ENCODE results near the gene VRK2.
"Not testable (repeated sequence)": the region's sequence is repeated elsewhere in the genome, so short reads cannot be mapped to it uniquely, and the experiment has no call there.

The VRK2 gene

GRCh38 chr2:58099096-58099769, 52.6 kb downstream of the VRK2 start:
- peaks cover 0 to 4% (median 0%) of the 10 kb centered on the region in 5 donors for H3K9me3 ChIP-seq (ENCODE audit: control insufficient read depth in 5 of 5, low read length in 5 of 5)
- H3K36me3 ChIP-seq (ENCODE audit: control insufficient read depth in 5 of 5, insufficient read depth in 5 of 5, low read length in 5 of 5): peaks cover 0 to 9% (median 0%) of the 10 kb centered on the region in 5 donors
- no peak overlapping the region for H3K27ac ChIP-seq (ENCODE audit: low read depth, low read length)
- H3K9ac ChIP-seq (ENCODE audit: low read length in 5 of 5): no peak overlapping the region
- no peaks in the 10 kb centered on the region for H3K27me3 ChIP-seq (ENCODE audit: control insufficient read depth in 5 of 5, insufficient read depth in 4 of 5, low read length in 5 of 5)
- H3K4me1 ChIP-seq (ENCODE audit: control insufficient read depth in 5 of 5, insufficient read depth in 5 of 5, low read length in 5 of 5): no peaks in the 10 kb centered on the region
- H3K4me3 ChIP-seq (ENCODE audit: low read depth in 1 of 5, low read length in 5 of 5): no peak overlapping the region

GRCh38 chr2:58101500-58101899, 54.9 kb downstream of the VRK2 start:
- Histone ChIP-seq H3K4me1 (ENCODE audit: control insufficient read depth in 5 of 5, insufficient read depth in 5 of 5, low read length in 5 of 5) (no peaks in the 10 kb centered on the region), H3K27ac (ENCODE audit: low read depth, low read length) (no peak overlapping the region), H3K9ac (ENCODE audit: low read length in 5 of 5) (no peak overlapping the region), H3K27me3 (ENCODE audit: control insufficient read depth in 5 of 5, insufficient read depth in 4 of 5, low read length in 5 of 5) (no peaks in the 10 kb centered on the region), H3K9me3 (ENCODE audit: control insufficient read depth in 5 of 5, low read length in 5 of 5) (no peaks in the 10 kb centered on the region), H3K4me3 (ENCODE audit: low read depth in 1 of 5, low read length in 5 of 5) (no peak overlapping the region), H3K36me3 (ENCODE audit: control insufficient read depth in 5 of 5, insufficient read depth in 5 of 5, low read length in 5 of 5) (peaks cover 0 to 3% (median 0%) of the 10 kb centered on the region in 5 donors)

- H3K27ac ChIP-seq (ENCODE audit: low read depth, low read length): no peak overlapping the region
- H3K9ac ChIP-seq (ENCODE audit: low read length in 5 of 5): no peak overlapping the region
These were observed 60.3 kb downstream of the VRK2 start for GRCh38 chr2:58106896-58107295.

GRCh38 chr2:58107803-58108710, 61.5 kb downstream of the VRK2 start:
- Histone ChIP-seq H3K27ac (ENCODE audit: low read depth, low read length) (no peak overlapping the region), H3K9ac (ENCODE audit: low read length in 5 of 5) (no peak overlapping the region), H3K36me3 (ENCODE audit: control insufficient read depth in 5 of 5, insufficient read depth in 5 of 5, low read length in 5 of 5) (no peaks in the 10 kb centered on the region), H3K4me1 (ENCODE audit: control insufficient read depth in 5 of 5, insufficient read depth in 5 of 5, low read length in 5 of 5) (no peaks in the 10 kb centered on the region), H3K4me3 (ENCODE audit: low read depth in 1 of 5, low read length in 5 of 5) (no peak overlapping the region), H3K27me3 (ENCODE audit: control insufficient read depth in 5 of 5, insufficient read depth in 4 of 5, low read length in 5 of 5) (no peaks in the 10 kb centered on the region), H3K9me3 (ENCODE audit: control insufficient read depth in 5 of 5, low read length in 5 of 5) (no peaks in the 10 kb centered on the region)

More at GRCh38 chr2:58106896-58107295, 60.3 kb downstream of the VRK2 start:
- no peaks in the 10 kb centered on the region for H3K4me1 ChIP-seq (ENCODE audit: control insufficient read depth in 5 of 5, insufficient read depth in 5 of 5, low read length in 5 of 5)
- H3K4me3 ChIP-seq (ENCODE audit: low read depth in 1 of 5, low read length in 5 of 5): no peak overlapping the region
- no peaks in the 10 kb centered on the region for H3K36me3 ChIP-seq (ENCODE audit: control insufficient read depth in 5 of 5, insufficient read depth in 5 of 5, low read length in 5 of 5)
- H3K9me3 ChIP-seq (ENCODE audit: control insufficient read depth in 5 of 5, low read length in 5 of 5): no peaks in the 10 kb centered on the region
- H3K27me3 ChIP-seq (ENCODE audit: control insufficient read depth in 5 of 5, insufficient read depth in 4 of 5, low read length in 5 of 5): no peaks in the 10 kb centered on the region

GRCh38 chr2:58109481-58109880, 62.9 kb downstream of the VRK2 start:
- Histone ChIP-seq H3K27ac (ENCODE audit: low read depth, low read length) (no peak overlapping the region), H3K4me3 (ENCODE audit: low read depth in 1 of 5, low read length in 5 of 5) (no peak overlapping the region), H3K4me1 (ENCODE audit: control insufficient read depth in 5 of 5, insufficient read depth in 5 of 5, low read length in 5 of 5) (no peaks in the 10 kb centered on the region), H3K27me3 (ENCODE audit: control insufficient read depth in 5 of 5, insufficient read depth in 4 of 5, low read length in 5 of 5) (no peaks in the 10 kb centered on the region), H3K9ac (ENCODE audit: low read length in 5 of 5) (no peak overlapping the region), H3K36me3 (ENCODE audit: control insufficient read depth in 5 of 5, insufficient read depth in 5 of 5, low read length in 5 of 5) (no peaks in the 10 kb centered on the region), H3K9me3 (ENCODE audit: control insufficient read depth in 5 of 5, low read length in 5 of 5) (no peaks in the 10 kb centered on the region)

GRCh38 chr2:58110765-58111164, 64.2 kb downstream of the VRK2 start:
- no peaks in the 10 kb centered on the region for H3K36me3 ChIP-seq (ENCODE audit: control insufficient read depth in 5 of 5, insufficient read depth in 5 of 5, low read length in 5 of 5)
- no peaks in the 10 kb centered on the region for H3K27me3 ChIP-seq (ENCODE audit: control insufficient read depth in 5 of 5, insufficient read depth in 4 of 5, low read length in 5 of 5)
- H3K27ac ChIP-seq (ENCODE audit: low read depth, low read length): no peak overlapping the region
- H3K9me3 ChIP-seq (ENCODE audit: control insufficient read depth in 5 of 5, low read length in 5 of 5): no peaks in the 10 kb centered on the region
- H3K9ac ChIP-seq (ENCODE audit: low read length in 5 of 5): no peak overlapping the region
- no peak overlapping the region for H3K4me3 ChIP-seq (ENCODE audit: low read depth in 1 of 5, low read length in 5 of 5)
- H3K4me1 ChIP-seq (ENCODE audit: control insufficient read depth in 5 of 5, insufficient read depth in 5 of 5, low read length in 5 of 5): no peaks in the 10 kb centered on the region

- H3K4me3 ChIP-seq (ENCODE audit: low read depth in 1 of 5, low read length in 5 of 5); H3K9ac ChIP-seq (ENCODE audit: low read length in 5 of 5); H3K27ac ChIP-seq (ENCODE audit: low read depth, low read length); H3K4me1 ChIP-seq (ENCODE audit: control insufficient read depth in 5 of 5, insufficient read depth in 5 of 5, low read length in 5 of 5); H3K36me3 ChIP-seq (ENCODE audit: control insufficient read depth in 5 of 5, insufficient read depth in 5 of 5, low read length in 5 of 5); H3K9me3 ChIP-seq (ENCODE audit: control insufficient read depth in 5 of 5, low read length in 5 of 5); H3K27me3 ChIP-seq (ENCODE audit: control insufficient read depth in 5 of 5, insufficient read depth in 4 of 5, low read length in 5 of 5): not testable (repeated sequence)
These were observed 67.0 kb downstream of the VRK2 start for GRCh38 chr2:58113563-58113962.

GRCh38 chr2:58120626-58121229, 74.1 kb downstream of the VRK2 start:
- Histone ChIP-seq H3K9ac (ENCODE audit: low read length in 5 of 5) (no peak overlapping the region), H3K36me3 (ENCODE audit: control insufficient read depth in 5 of 5, insufficient read depth in 5 of 5, low read length in 5 of 5) (peaks cover 3 to 18% (median 10%) of the 10 kb centered on the region in 5 donors), H3K27me3 (ENCODE audit: control insufficient read depth in 5 of 5, insufficient read depth in 4 of 5, low read length in 5 of 5) (no peaks in the 10 kb centered on the region), H3K4me3 (ENCODE audit: low read depth in 1 of 5, low read length in 5 of 5) (no peak overlapping the region), H3K27ac (ENCODE audit: low read depth, low read length) (no peak overlapping the region), H3K9me3 (ENCODE audit: control insufficient read depth in 5 of 5, low read length in 5 of 5) (no peaks in the 10 kb centered on the region), H3K4me1 (ENCODE audit: control insufficient read depth in 5 of 5, insufficient read depth in 5 of 5, low read length in 5 of 5) (no peaks in the 10 kb centered on the region)

GRCh38 chr2:58122040-58122439, 75.4 kb downstream of the VRK2 start:
- no peaks in the 10 kb centered on the region for H3K9me3 ChIP-seq (ENCODE audit: control insufficient read depth in 5 of 5, low read length in 5 of 5)
- H3K4me1 ChIP-seq (ENCODE audit: control insufficient read depth in 5 of 5, insufficient read depth in 5 of 5, low read length in 5 of 5): no peaks in the 10 kb centered on the region
- H3K36me3 ChIP-seq (ENCODE audit: control insufficient read depth in 5 of 5, insufficient read depth in 5 of 5, low read length in 5 of 5): peaks cover 3 to 18% (median 10%) of the 10 kb centered on the region in 5 donors
- no peak overlapping the region for H3K4me3 ChIP-seq (ENCODE audit: low read depth in 1 of 5, low read length in 5 of 5)
- no peaks in the 10 kb centered on the region for H3K27me3 ChIP-seq (ENCODE audit: control insufficient read depth in 5 of 5, insufficient read depth in 4 of 5, low read length in 5 of 5)
- no peak overlapping the region for H3K9ac ChIP-seq (ENCODE audit: low read length in 5 of 5)
- no peak overlapping the region for H3K27ac ChIP-seq (ENCODE audit: low read depth, low read length)

- Histone ChIP-seq H3K9ac (ENCODE audit: low read length in 5 of 5) (no peak overlapping the region), H3K27ac (ENCODE audit: low read depth, low read length) (no peak overlapping the region), H3K9me3 (ENCODE audit: control insufficient read depth in 5 of 5, low read length in 5 of 5) (no peaks in the 10 kb centered on the region), H3K4me3 (ENCODE audit: low read depth in 1 of 5, low read length in 5 of 5) (no peak overlapping the region), H3K4me1 (ENCODE audit: control insufficient read depth in 5 of 5, insufficient read depth in 5 of 5, low read length in 5 of 5) (no peaks in the 10 kb centered on the region), H3K27me3 (ENCODE audit: control insufficient read depth in 5 of 5, insufficient read depth in 4 of 5, low read length in 5 of 5) (no peaks in the 10 kb centered on the region), H3K36me3 (ENCODE audit: control insufficient read depth in 5 of 5, insufficient read depth in 5 of 5, low read length in 5 of 5) (peaks cover 3 to 18% (median 10%) of the 10 kb centered on the region in 5 donors)
These were observed 75.9 kb downstream of the VRK2 start for GRCh38 chr2:58122540-58122939.
